CD14-positive monocyte (primary cell): Measurements from ENCODE around the gene CLK4. TPM values are rescaled to one million over a fixed set of nuclear protein-coding genes. Genes with fewer than 3 reads are reported as not detected.
A peak's percentile ranks its signal among the peaks of the same experiment; 100 is the strongest.

Experiments
- DNase-seq, 3 donors: peaks; one replicate each; pipeline ENCODE4 v3.0.0-alpha.2; 2011 to 2022
- H2AFZ ChIP-seq: 2 replicates; pipeline ENCODE4 v1.6.0; 2012; ENCODE audit warnings: mild to moderate bottlenecking, low read depth, low read length, inconsistent platforms; ENCODE audit not compliant: insufficient read depth, poor library complexity, severe bottlenecking
- H3K27ac ChIP-seq, 2 donors: 1 replicate in 1 of 2; 2 replicates in 1 of 2; pipeline ENCODE4 v1.5.1; 2012 to 2013; ENCODE audit warnings: low read length in 2 of 2, control low read depth in 1 of 2, inconsistent platforms in 1 of 2, low read depth in 1 of 2, mild to moderate bottlenecking in 1 of 2
- H3K27me3 ChIP-seq, 2 donors: one replicate each; pipeline versions ENCODE4 v1.6.0 to v1.6.1; 2011 to 2013; ENCODE audit warnings: low read length in 2 of 2; ENCODE audit not compliant: control insufficient read depth in 2 of 2, insufficient read depth in 2 of 2
- H3K36me3 ChIP-seq, 2 donors: replicated peaks in 1 of 2; 1 replicate in 1 of 2; 2 replicates in 1 of 2; pipeline versions ENCODE4 v1.5.1 to v1.6.1; 2012 to 2013; ENCODE audit warnings: low read length in 2 of 2, control low read depth in 1 of 2, inconsistent platforms in 1 of 2, mild to moderate bottlenecking in 1 of 2; ENCODE audit not compliant: insufficient read depth in 2 of 2, control insufficient read depth in 1 of 2
- H3K4me1 ChIP-seq, 2 donors: 1 replicate in 1 of 2; 2 replicates in 1 of 2; pipeline versions ENCODE4 v1.5.1 to v1.6.1; 2012 to 2013; ENCODE audit warnings: low read length in 2 of 2, control low read depth in 1 of 2, inconsistent platforms in 1 of 2, mild to moderate bottlenecking in 1 of 2, moderate library complexity in 1 of 2; ENCODE audit not compliant: insufficient read depth in 2 of 2, control insufficient read depth in 1 of 2
- H3K4me2 ChIP-seq: replicated peaks from 2 replicates; pipeline ENCODE3; 2012; ENCODE audit warnings: low read length, moderate library complexity, mild to moderate bottlenecking; ENCODE audit not compliant: poor library complexity, severe bottlenecking; ENCODE audit errors: extremely low read depth
- H3K4me3 ChIP-seq, 3 experiments: fragments of 200-600 bp in 1 of 3; sonication (generic) in 1 of 3; replicated peaks in 1 of 3; 1 replicate in 2 of 3; 2 replicates in 1 of 3; pipeline ENCODE4 v1.5.1; 2011 to 2013; ENCODE audit warnings: low read length in 3 of 3, mild to moderate bottlenecking in 3 of 3, control low read depth in 2 of 3, low read depth in 2 of 3, inconsistent platforms in 1 of 3, moderate library complexity in 1 of 3
- H3K79me2 ChIP-seq: 2 replicates; pipeline ENCODE4 v1.6.0; 2012; ENCODE audit warnings: mild to moderate bottlenecking, control low read depth, inconsistent platforms, low read length, moderate library complexity; ENCODE audit not compliant: insufficient read depth
- H3K9ac ChIP-seq: 2 replicates; pipeline ENCODE4 v1.6.0; 2017; ENCODE audit warnings: low read length, mild to moderate bottlenecking; ENCODE audit not compliant: insufficient read depth, poor library complexity, severe bottlenecking
- H3K9me3 ChIP-seq, 2 donors: replicated peaks in 1 of 2; 1 replicate in 1 of 2; 2 replicates in 1 of 2; pipeline versions ENCODE4 v1.5.1 to v1.6.1; 2012 to 2013; ENCODE audit warnings: low read length in 2 of 2, control low read depth in 1 of 2; ENCODE audit not compliant: control insufficient read depth in 1 of 2, insufficient read depth in 1 of 2
- H4K20me1 ChIP-seq: 2 replicates; pipeline ENCODE4 v1.6.0; 2012; ENCODE audit warnings: mild to moderate bottlenecking, low read length, control low read depth, moderate library complexity; ENCODE audit not compliant: insufficient read depth
- H3K27ac Mint-ChIP-seq, 7 donors: one replicate each; pipeline ENCODE4 v1.8.0; 2020; ENCODE audit warnings: mild to moderate bottlenecking in 7 of 7, mixed read lengths in 7 of 7, moderate library complexity in 6 of 7, inconsistent platforms in 2 of 7
- H3K27me3 Mint-ChIP-seq, 3 donors: one replicate each; pipeline ENCODE4 v1.8.0; 2021 to 2022; ENCODE audit warnings: low read depth in 3 of 3, mild to moderate bottlenecking in 3 of 3, mixed read lengths in 3 of 3, moderate library complexity in 3 of 3, inconsistent platforms in 1 of 3
- H3K36me3 Mint-ChIP-seq, 2 donors: one replicate each; pipeline ENCODE4 v1.8.0; 2020; ENCODE audit warnings: mixed read lengths in 2 of 2, inconsistent platforms in 1 of 2, mild to moderate bottlenecking in 1 of 2
- H3K4me1 Mint-ChIP-seq: one replicate; pipeline ENCODE4 v1.8.0; 2020; ENCODE audit warnings: mild to moderate bottlenecking, mixed read lengths
- H3K4me3 Mint-ChIP-seq, 2 donors: one replicate each; pipeline ENCODE4 v1.8.0; 2020; ENCODE audit warnings: mild to moderate bottlenecking in 2 of 2, mixed read lengths in 2 of 2, moderate library complexity in 1 of 2
- H3K9me3 Mint-ChIP-seq, 7 donors: one replicate each; pipeline ENCODE4 v1.8.0; 2020 to 2022; ENCODE audit warnings: mixed read lengths in 7 of 7, mild to moderate bottlenecking in 6 of 7, moderate library complexity in 6 of 7, inconsistent platforms in 2 of 7
- CTCF ChIP-seq: fragments of 200-600 bp; IDR thresholded peaks from one replicate; pipeline ENCODE4 v1.8.0; 2022; ENCODE audit warnings: antibody characterized with exemption, mild to moderate bottlenecking
- WGBS: methylation state at CpG from one replicate; pipeline ENCODE4 v1.1.5; 2013; ENCODE audit warnings: missing lambda C conversion rate; ENCODE audit not compliant: insufficient coverage; 5-methylcytosine and 5-hydroxymethylcytosine counted together
- intact Hi-C, 2 donors: fragments of 100-400 bp; cut with micrococcal nuclease; formaldehyde crosslinking; loops; one replicate each; pipeline versions ENCODE4 v1.15.0 to v1.15.1; 2023
- polyA plus RNA-seq, 3 donors: library from polyadenylated mRNA; depleted of rRNA in 1 of 3; unstranded in 2 of 3; stranded (reverse) in 1 of 3; fragments of 300-500 nt in 2 of 3; fragments of >200 nt in 1 of 3; fragmentation: Illumina TruSeq in 2 of 3; gene quantifications; 1 replicate in 2 of 3; 2 replicates in 1 of 3; pipeline ENCODE4 v1.2.3, GENCODE V29; 2012 to 2021

The CLK4 gene
- polyA plus RNA-seq, 3 donors = 3.0 to 46.9 (median 4.9) TPM

GRCh38 chr5:178641711-178642110, 14.9 kb upstream of the CLK4 start:
- H3K9me3 ChIP-seq = peaks cover 12 to 17% of the 10 kb centered on the region in 2 donors
- no peaks in the 10 kb centered on the region for H3K36me3 Mint-ChIP-seq
- peaks cover 22% of the 10 kb centered on the region for H3K4me1 Mint-ChIP-seq
- peak overlapping the region in 2 of 7 donors; percentile 23 to 41 for H3K27ac Mint-ChIP-seq
- no peaks in the 10 kb centered on the region for H3K36me3 ChIP-seq
- peaks cover 24 to 29% of the 10 kb centered on the region in 2 donors for H3K4me1 ChIP-seq
- H2AFZ ChIP-seq = no peak overlapping the region
- no peak for TF ChIP-seq CTCF
- H3K79me2 ChIP-seq = no peaks in the 10 kb centered on the region
- H3K4me3 Mint-ChIP-seq = no peak overlapping the region
- no peak overlapping the region for H3K4me3 ChIP-seq
- H3K27me3 Mint-ChIP-seq = peaks cover 3 to 9% (median 5%) of the 10 kb centered on the region in 3 donors
- no peak overlapping the region for H3K27ac ChIP-seq
- H3K9me3 Mint-ChIP-seq = peaks cover 12 to 39% (median 21%) of the 10 kb centered on the region in 7 donors
- no peaks in the 10 kb centered on the region for H3K27me3 ChIP-seq
- no peak overlapping the region for H3K4me2 ChIP-seq
- H4K20me1 ChIP-seq = no peaks in the 10 kb centered on the region
- WGBS = 75% methylated on average over 7 of the region's 9 CpGs
- DNase-seq = no peak
- intact Hi-C loops = no loop called here
- no peak overlapping the region for H3K9ac ChIP-seq

GRCh38 chr5:178640331-178641045, 13.6 kb upstream of the CLK4 start:
- H3K9ac ChIP-seq = no peak overlapping the region
- no peaks in the 10 kb centered on the region for H3K79me2 ChIP-seq
- H3K27me3 ChIP-seq = no peaks in the 10 kb centered on the region
- no peaks in the 10 kb centered on the region for H3K36me3 ChIP-seq
- H4K20me1 ChIP-seq = no peaks in the 10 kb centered on the region
- H2AFZ ChIP-seq = no peak overlapping the region
- 96% methylated on average over 11 of the region's 13 CpGs for WGBS
- H3K4me3 ChIP-seq = no peak overlapping the region
- intact Hi-C loops = no loop called here
- H3K9me3 ChIP-seq = peaks cover 12 to 17% of the 10 kb centered on the region in 2 donors
- no peak overlapping the region for H3K4me2 ChIP-seq
- DNase-seq = no peak
- no peak overlapping the region for H3K4me3 Mint-ChIP-seq
- peaks cover 3 to 9% (median 6%) of the 10 kb centered on the region in 3 donors for H3K27me3 Mint-ChIP-seq
- H3K4me1 Mint-ChIP-seq = peaks cover 22% of the 10 kb centered on the region
- no peak overlapping the region for H3K27ac ChIP-seq
- H3K9me3 Mint-ChIP-seq = peaks cover 12 to 39% (median 21%) of the 10 kb centered on the region in 7 donors
- H3K36me3 Mint-ChIP-seq = no peaks in the 10 kb centered on the region
- no peak for TF ChIP-seq CTCF
- peaks cover 24 to 29% of the 10 kb centered on the region in 2 donors for H3K4me1 ChIP-seq
- H3K27ac Mint-ChIP-seq = peak overlapping the region in 1 of 7 donors; percentile 20
